ENCODE measurements around the gene ABCA1.

Gene ABCA1

DNA sequence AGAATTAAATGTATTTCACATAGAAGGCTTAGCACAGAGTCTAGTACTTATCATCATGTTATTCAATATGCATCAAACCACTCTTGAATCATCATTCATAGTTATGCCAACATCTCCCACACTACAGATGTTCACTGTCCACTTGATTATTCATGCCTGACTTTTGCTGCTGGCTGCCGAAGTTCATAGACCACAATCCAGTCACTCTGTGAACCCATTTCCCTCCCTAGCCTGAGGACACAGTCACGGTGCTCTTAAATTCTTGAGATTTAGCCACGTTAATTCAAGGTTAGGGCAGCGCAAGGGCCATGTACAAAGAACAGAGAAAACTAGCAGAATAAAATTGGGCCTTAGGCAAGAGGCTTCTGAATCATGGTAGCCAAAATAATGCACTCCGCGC lies 32.4 kb downstream of the ABCA1 start:
- no peaks in the 10 kb centered on the region for H4K20me1 ChIP-seq (ENCODE audit: insufficient read depth, low read length)

GRCh38 chr9:104892701-104893100 lies 35.3 kb downstream of the ABCA1 start:
- no peak for TF ChIP-seq EZH2 (IDR thresholded peaks at IDR 0.05; ENCODE audit: borderline replicate concordance, low read length)
- TF ChIP-seq, protein P1, sequence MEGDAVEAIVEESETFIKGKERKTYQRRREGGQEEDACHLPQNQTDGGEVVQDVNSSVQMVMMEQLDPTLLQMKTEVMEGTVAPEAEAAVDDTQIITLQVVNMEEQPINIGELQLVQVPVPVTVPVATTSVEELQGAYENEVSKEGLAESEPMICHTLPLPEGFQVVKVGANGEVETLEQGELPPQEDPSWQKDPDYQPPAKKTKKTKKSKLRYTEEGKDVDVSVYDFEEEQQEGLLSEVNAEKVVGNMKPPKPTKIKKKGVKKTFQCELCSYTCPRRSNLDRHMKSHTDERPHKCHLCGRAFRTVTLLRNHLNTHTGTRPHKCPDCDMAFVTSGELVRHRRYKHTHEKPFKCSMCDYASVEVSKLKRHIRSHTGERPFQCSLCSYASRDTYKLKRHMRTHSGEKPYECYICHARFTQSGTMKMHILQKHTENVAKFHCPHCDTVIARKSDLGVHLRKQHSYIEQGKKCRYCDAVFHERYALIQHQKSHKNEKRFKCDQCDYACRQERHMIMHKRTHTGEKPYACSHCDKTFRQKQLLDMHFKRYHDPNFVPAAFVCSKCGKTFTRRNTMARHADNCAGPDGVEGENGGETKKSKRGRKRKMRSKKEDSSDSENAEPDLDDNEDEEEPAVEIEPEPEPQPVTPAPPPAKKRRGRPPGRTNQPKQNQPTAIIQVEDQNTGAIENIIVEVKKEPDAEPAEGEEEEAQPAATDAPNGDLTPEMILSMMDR (IDR thresholded peaks at IDR 0.05; ENCODE audit: low read length), result no peak
- no peak overlapping the region for H3K27ac ChIP-seq (ENCODE audit: low read depth, low read length, poor library complexity, severe bottlenecking)
- H3K4me2 ChIP-seq (ENCODE audit: low read length), result no peak overlapping the region
- H3K9ac ChIP-seq (ENCODE audit: low read length), result no peak overlapping the region
- no peaks in the 10 kb centered on the region for H3K4me1 ChIP-seq (ENCODE audit: insufficient read depth, low read length, severe bottlenecking)
- no peak overlapping the region for H2AFZ ChIP-seq (ENCODE audit: low read length)
- no peaks in the 10 kb centered on the region for H3K27me3 ChIP-seq (ENCODE audit: insufficient read depth, low read length)
- H3K36me3 ChIP-seq (ENCODE audit: insufficient read depth, low read length), result peaks cover 7% of the 10 kb centered on the region; the same call in 1 of the 2 replicates
- no peaks in the 10 kb centered on the region for H4K20me1 ChIP-seq (ENCODE audit: insufficient read depth, low read length)
- no peaks in the 10 kb centered on the region for H3K9me3 ChIP-seq (ENCODE audit: low read length)
- H3K4me3 ChIP-seq (ENCODE audit: low read depth, low read length, poor library complexity, severe bottlenecking), result no peak overlapping the region
- no peaks in the 10 kb centered on the region for H3F3A ChIP-seq (ENCODE audit: insufficient read depth, low read length)
- H3K9me2 ChIP-seq (ENCODE audit: low read depth, low read length), result no peaks in the 10 kb centered on the region
- H3K79me2 ChIP-seq (ENCODE audit: insufficient read depth, low read length), result no peaks in the 10 kb centered on the region

More for the DNA sequence above, 32.4 kb downstream of the ABCA1 start:
- no peaks in the 10 kb centered on the region for H3K4me1 ChIP-seq (ENCODE audit: insufficient read depth, low read length, severe bottlenecking)
- no peaks in the 10 kb centered on the region for H3F3A ChIP-seq (ENCODE audit: insufficient read depth, low read length)
- H2AFZ ChIP-seq (ENCODE audit: low read length), result no peak overlapping the region
- no peak overlapping the region for H3K27ac ChIP-seq (ENCODE audit: low read depth, low read length, poor library complexity, severe bottlenecking)
- no peaks in the 10 kb centered on the region for H3K36me3 ChIP-seq (ENCODE audit: insufficient read depth, low read length)
- H3K27me3 ChIP-seq (ENCODE audit: insufficient read depth, low read length), result no peaks in the 10 kb centered on the region
- no peak overlapping the region for H3K9ac ChIP-seq (ENCODE audit: low read length)
- no peak overlapping the region for H3K4me3 ChIP-seq (ENCODE audit: low read depth, low read length, poor library complexity, severe bottlenecking)
- H3K4me2 ChIP-seq (ENCODE audit: low read length), result no peak overlapping the region
- no peaks in the 10 kb centered on the region for H3K79me2 ChIP-seq (ENCODE audit: insufficient read depth, low read length)
- TF ChIP-seq EZH2 (IDR thresholded peaks at IDR 0.05; ENCODE audit: borderline replicate concordance, low read length), result no peak
- TF ChIP-seq, protein P1 (IDR thresholded peaks at IDR 0.05; ENCODE audit: low read length), result no peak
- H3K9me2 ChIP-seq (ENCODE audit: low read depth, low read length), result no peaks in the 10 kb centered on the region
- H3K9me3 ChIP-seq (ENCODE audit: low read length), result no peaks in the 10 kb centered on the region

DNA sequence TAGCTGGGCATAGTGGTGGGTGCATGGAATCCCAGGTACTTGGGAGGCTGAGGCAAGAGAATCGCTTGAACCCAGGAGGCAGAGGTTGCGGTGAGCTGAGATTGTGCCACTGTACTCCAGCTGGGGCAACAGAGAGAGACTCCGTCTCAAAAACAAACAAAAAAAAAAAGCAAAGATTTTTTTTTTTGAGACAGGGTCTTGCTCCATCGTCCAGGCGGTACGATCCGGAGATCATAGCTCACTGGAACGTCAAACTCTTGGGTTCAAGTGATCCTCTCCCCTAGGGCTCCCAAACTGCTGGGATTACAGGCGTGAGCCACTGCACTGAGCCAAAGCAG lies 37.6 kb downstream of the ABCA1 start:
- Histone ChIP-seq H3K27me3 (ENCODE audit: insufficient read depth, low read length) (no peaks in the 10 kb centered on the region), H3K4me2 (ENCODE audit: low read length) (no peak overlapping the region), H3K79me2 (ENCODE audit: insufficient read depth, low read length) (no peaks in the 10 kb centered on the region), H3K4me3 (ENCODE audit: low read depth, low read length, poor library complexity, severe bottlenecking) (no peak overlapping the region), H3K9me3 (ENCODE audit: low read length) (no peaks in the 10 kb centered on the region), H3K9ac (ENCODE audit: low read length) (no peak overlapping the region), H3K4me1 (ENCODE audit: insufficient read depth, low read length, severe bottlenecking) (no peaks in the 10 kb centered on the region), H3K9me2 (ENCODE audit: low read depth, low read length) (no peaks in the 10 kb centered on the region), H4K20me1 (ENCODE audit: insufficient read depth, low read length) (no peaks in the 10 kb centered on the region), H3F3A (ENCODE audit: insufficient read depth, low read length) (no peaks in the 10 kb centered on the region), H3K36me3 (ENCODE audit: insufficient read depth, low read length) (peaks cover 7% of the 10 kb centered on the region; the same call in 1 of the 2 replicates), H3K27ac (ENCODE audit: low read depth, low read length, poor library complexity, severe bottlenecking) (no peak overlapping the region), H2AFZ (ENCODE audit: low read length) (no peak overlapping the region)
- TF ChIP-seq, protein P1 (IDR thresholded peaks at IDR 0.05; ENCODE audit: low read length), result no peak
- no peak for TF ChIP-seq EZH2 (IDR thresholded peaks at IDR 0.05; ENCODE audit: borderline replicate concordance, low read length)
